Endodermal cell (in vitro differentiated cells): ENCODE results near the gene CNOT11. TPM values are rescaled to one million over a fixed set of nuclear protein-coding genes. Genes with fewer than 3 reads are reported as not detected.
"Not testable (repeated sequence)": the region's sequence is repeated elsewhere in the genome, so short reads cannot be mapped to it uniquely, and the experiment has no call there.

ENCODE experiments used
- DNase-seq: peaks from one replicate; pipeline ENCODE4 v3.0.0-alpha.2; 2017
- H3K27ac ChIP-seq: 2 replicates; pipeline ENCODE4 v1.5.1; 2013; ENCODE audit warnings: mild to moderate bottlenecking, low read depth, low read length, moderate library complexity
- H3K27me3 ChIP-seq: 2 replicates; pipeline ENCODE4 v1.6.1; 2013; ENCODE audit warnings: mild to moderate bottlenecking, low read length, moderate library complexity; ENCODE audit not compliant: insufficient read depth, control insufficient read depth, poor library complexity, severe bottlenecking
- H3K36me3 ChIP-seq: 2 replicates; pipeline ENCODE4 v1.7.0; 2013; ENCODE audit warnings: mild to moderate bottlenecking, low read length, moderate library complexity; ENCODE audit not compliant: control insufficient read depth, insufficient read depth
- H3K4me1 ChIP-seq: one replicate; pipeline ENCODE4 v1.7.0; 2013; ENCODE audit warnings: low read length; ENCODE audit not compliant: control insufficient read depth, insufficient read depth
- H3K4me3 ChIP-seq: 2 replicates; pipeline ENCODE4 v1.5.1; 2013; ENCODE audit warnings: mild to moderate bottlenecking, low read length, moderate library complexity
- H3K9ac ChIP-seq: 2 replicates; pipeline ENCODE4 v1.6.1; 2013; ENCODE audit warnings: mild to moderate bottlenecking, low read length, moderate library complexity; ENCODE audit not compliant: poor library complexity, severe bottlenecking; ENCODE audit errors: extremely low read depth
- H3K9me3 ChIP-seq: 2 replicates; pipeline ENCODE4 v1.6.1; 2013; ENCODE audit warnings: mild to moderate bottlenecking, low read length, moderate library complexity; ENCODE audit not compliant: control insufficient read depth
- H3K27ac Mint-ChIP-seq: 2 replicates; pipeline ENCODE4 v1.8.0; 2020; ENCODE audit warnings: mixed read lengths
- H3K27me3 Mint-ChIP-seq: 2 replicates; pipeline ENCODE4 v1.8.0; 2021; ENCODE audit warnings: mild to moderate bottlenecking, mixed read lengths; ENCODE audit not compliant: insufficient read depth
- H3K36me3 Mint-ChIP-seq: 2 replicates; pipeline ENCODE4 v1.8.0; 2020; ENCODE audit warnings: low read depth, mixed read lengths
- H3K4me1 Mint-ChIP-seq: 2 replicates; pipeline ENCODE4 v1.8.0; 2020; ENCODE audit warnings: mixed read lengths
- H3K4me3 Mint-ChIP-seq: 2 replicates; pipeline ENCODE4 v1.8.0; 2020; ENCODE audit warnings: mild to moderate bottlenecking, moderate library complexity, mixed read lengths
- H3K9me3 Mint-ChIP-seq: 2 replicates; pipeline ENCODE4 v1.8.0; 2020; ENCODE audit warnings: mild to moderate bottlenecking, mixed read lengths
- WGBS, 2 experiments: methylation state at CpG; one replicate each; pipeline versions ENCODE4 v1.1.5 to v1.1.7; 2013; ENCODE audit warnings: missing lambda C conversion rate in 2 of 2, mixed read lengths in 1 of 2; ENCODE audit not compliant: insufficient coverage in 1 of 2, insufficient read length in 1 of 2; 5-methylcytosine and 5-hydroxymethylcytosine counted together
- total RNA-seq, 2 donors: library from RNA; stranded (reverse); fragmentation: NEBNext Ultra II Directional in 1 of 2; extraction: Animal tissue kit (Norgen Biotek cat#: 25700) in 1 of 2; gene quantifications; 2 replicates in 1 of 2; 3 replicates in 1 of 2; pipeline ENCODE4 v1.2.1, GENCODE V29; 2021
- TF ChIP-seq, protein P1 (sequence below): fragments of 200-600 bp; sonication (generic); conservative IDR thresholded peaks from 2 replicates; pipeline ENCODE4 v1.5.0; 2021; ENCODE audit warnings: antibody characterized with exemption, mild to moderate bottlenecking

The CNOT11 gene
- total RNA-seq, 2 donors from 2014 or later = 46.1 to 49.3 TPM

DNA sequence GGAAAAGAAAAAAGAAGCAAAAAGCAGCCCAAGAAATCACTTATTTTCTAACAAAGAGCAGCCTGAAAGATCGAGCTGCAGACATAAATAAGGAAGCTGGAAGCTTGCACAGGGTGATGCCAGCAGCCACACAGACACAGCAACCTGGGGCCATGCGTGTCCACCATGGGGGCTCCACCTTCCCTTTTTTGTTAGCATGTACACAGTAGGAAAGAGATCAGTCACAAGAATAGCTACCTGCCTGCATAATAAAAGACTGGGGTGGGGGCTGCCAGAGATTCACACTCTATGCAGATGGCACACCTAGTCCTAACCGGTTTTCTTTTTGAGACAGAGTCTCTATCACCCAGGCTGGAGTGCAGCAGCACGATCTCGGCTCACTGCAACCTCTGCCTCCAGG lies 2.9 kb upstream of the CNOT11 start:
- peak; percentile 61 for DNase-seq
- H3K4me3 ChIP-seq = no peak overlapping the region
- TF ChIP-seq, protein P1, sequence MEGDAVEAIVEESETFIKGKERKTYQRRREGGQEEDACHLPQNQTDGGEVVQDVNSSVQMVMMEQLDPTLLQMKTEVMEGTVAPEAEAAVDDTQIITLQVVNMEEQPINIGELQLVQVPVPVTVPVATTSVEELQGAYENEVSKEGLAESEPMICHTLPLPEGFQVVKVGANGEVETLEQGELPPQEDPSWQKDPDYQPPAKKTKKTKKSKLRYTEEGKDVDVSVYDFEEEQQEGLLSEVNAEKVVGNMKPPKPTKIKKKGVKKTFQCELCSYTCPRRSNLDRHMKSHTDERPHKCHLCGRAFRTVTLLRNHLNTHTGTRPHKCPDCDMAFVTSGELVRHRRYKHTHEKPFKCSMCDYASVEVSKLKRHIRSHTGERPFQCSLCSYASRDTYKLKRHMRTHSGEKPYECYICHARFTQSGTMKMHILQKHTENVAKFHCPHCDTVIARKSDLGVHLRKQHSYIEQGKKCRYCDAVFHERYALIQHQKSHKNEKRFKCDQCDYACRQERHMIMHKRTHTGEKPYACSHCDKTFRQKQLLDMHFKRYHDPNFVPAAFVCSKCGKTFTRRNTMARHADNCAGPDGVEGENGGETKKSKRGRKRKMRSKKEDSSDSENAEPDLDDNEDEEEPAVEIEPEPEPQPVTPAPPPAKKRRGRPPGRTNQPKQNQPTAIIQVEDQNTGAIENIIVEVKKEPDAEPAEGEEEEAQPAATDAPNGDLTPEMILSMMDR = no peak
- H3K4me1 ChIP-seq = peaks cover 3% of the 10 kb centered on the region
- no peak overlapping the region for H3K27ac ChIP-seq
- H3K27me3 ChIP-seq = no peaks in the 10 kb centered on the region
- Mint-ChIP-seq H3K36me3 (peaks cover 3% of the 10 kb centered on the region), H3K27ac (peak overlapping the region; percentile 80), H3K9me3 (peaks cover 15% of the 10 kb centered on the region), H3K27me3 (no peaks in the 10 kb centered on the region), H3K4me3 (no peak overlapping the region), H3K4me1 (peaks cover 28% of the 10 kb centered on the region)
- H3K36me3 ChIP-seq = no peaks in the 10 kb centered on the region
- no peaks in the 10 kb centered on the region for H3K9me3 ChIP-seq
- no peak overlapping the region for H3K9ac ChIP-seq
- WGBS, 2 experiments = 71 to 74% methylated on average over 5 of the region's 5 CpGs

DNA sequence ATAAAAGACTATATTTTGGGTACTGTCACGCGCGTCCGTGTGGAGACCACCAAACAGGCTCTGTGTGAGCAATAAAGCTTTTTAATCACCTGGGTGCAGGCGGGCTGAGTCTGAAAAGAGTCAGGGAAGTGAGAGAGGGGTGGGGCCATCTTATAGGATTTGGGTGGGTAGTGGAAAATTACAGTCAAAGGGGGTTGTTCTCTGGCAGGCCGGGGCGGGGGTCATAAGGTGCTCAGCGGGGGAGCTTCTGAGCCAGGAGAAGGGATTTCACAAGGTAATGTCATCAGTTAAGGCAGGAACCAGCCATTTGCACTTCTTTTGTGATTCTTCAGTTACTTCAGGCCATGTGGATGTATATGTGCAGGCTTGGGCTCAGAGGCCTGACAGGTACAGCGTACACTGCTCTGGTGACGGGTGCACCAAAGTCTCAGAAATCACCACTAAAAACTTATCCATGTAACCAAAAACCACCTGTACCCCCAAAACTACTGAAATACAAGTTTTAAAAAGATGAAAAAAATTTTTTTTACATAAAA lies 1.4 kb upstream of the CNOT11 start:
- H3K36me3 ChIP-seq, H3K9me3 Mint-ChIP-seq, H3K27me3 ChIP-seq, H3K9ac ChIP-seq, H3K4me1 ChIP-seq, H3K27me3 Mint-ChIP-seq, H3K9me3 ChIP-seq, H3K27ac ChIP-seq: not testable (repeated sequence)
- Mint-ChIP-seq H3K36me3 (peaks cover 12% of the 10 kb centered on the region), H3K4me1 (peaks cover 30% of the 10 kb centered on the region), H3K27ac (peak overlapping the region; percentile 83), H3K4me3 (peak overlapping the region; percentile 77)
- 46 to 58% methylated on average over 7 to 10 of the region's 10 CpGs for WGBS, 2 experiments
- peak; percentile 91 for DNase-seq
- peak overlapping the region; percentile 93 for H3K4me3 ChIP-seq

DNA sequence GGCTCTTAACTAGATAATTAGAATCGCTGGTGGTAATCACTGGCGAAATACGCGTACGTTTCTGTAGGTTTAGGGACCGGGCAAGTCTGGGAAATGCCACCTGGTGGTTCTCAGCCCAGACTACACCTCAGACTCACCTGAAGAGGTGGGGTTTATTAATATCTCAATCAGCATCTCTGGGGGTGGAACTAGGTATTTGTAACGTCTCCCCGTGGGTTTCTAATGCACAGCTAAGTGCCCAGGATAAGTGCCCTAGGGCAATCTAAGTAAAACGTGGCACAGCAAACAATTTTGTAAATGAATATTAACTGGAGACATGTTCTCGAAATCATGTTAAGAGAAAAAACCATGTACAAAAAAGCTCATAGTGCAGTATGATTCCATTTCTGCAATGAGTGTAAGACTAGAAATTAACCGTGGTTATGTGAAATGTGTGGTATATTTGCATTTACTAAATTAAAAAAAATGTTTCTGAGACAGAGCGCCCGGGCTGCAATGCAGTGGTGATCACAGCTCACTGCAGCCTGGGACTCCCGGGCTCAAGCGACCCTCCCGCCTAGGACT lies 760 bp upstream of the CNOT11 start:
- TF ChIP-seq, protein P1 = peak; percentile 83
- H3K9ac ChIP-seq = peak overlapping the region; percentile 68
- Mint-ChIP-seq H3K36me3 (peaks cover 13% of the 10 kb centered on the region), H3K4me1 (peaks cover 30% of the 10 kb centered on the region), H3K4me3 (peak overlapping the region; percentile 77), H3K9me3 (peaks cover 7% of the 10 kb centered on the region), H3K27ac (peak overlapping the region; percentile 95), H3K27me3 (no peaks in the 10 kb centered on the region)
- 11 to 18% methylated on average over 14 to 16 of the region's 16 CpGs for WGBS, 2 experiments
- peak; percentile 79 for DNase-seq
- H3K27me3 ChIP-seq = no peaks in the 10 kb centered on the region
- peak overlapping the region; percentile 79 for H3K27ac ChIP-seq
- H3K9me3 ChIP-seq = no peaks in the 10 kb centered on the region
- peaks cover 3% of the 10 kb centered on the region for H3K4me1 ChIP-seq
- no peaks in the 10 kb centered on the region for H3K36me3 ChIP-seq
- H3K4me3 ChIP-seq = peak overlapping the region; percentile 93
